Measurements from ENCODE around the gene HPSE2.

The HPSE2 gene

DNA sequence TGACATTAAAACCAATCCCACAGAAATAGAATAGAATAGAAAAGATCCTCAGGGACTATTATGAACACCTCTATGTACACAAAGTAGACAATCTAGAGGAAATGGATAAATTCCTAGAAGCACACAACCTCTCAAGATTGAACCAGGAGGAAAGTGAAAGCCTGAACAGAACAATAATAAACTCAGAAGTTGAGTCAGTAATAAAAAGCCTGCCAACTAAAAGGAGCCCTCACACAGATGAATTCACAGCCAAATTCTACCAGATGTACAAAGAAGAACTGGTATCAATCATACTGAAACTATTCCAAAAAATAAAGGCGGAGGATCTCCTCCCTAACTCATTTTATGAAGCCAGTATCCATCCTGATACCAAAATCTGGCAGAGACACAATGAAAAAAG, 568.6 kb downstream of the HPSE2 start:
- DNase-seq = no peak

DNA sequence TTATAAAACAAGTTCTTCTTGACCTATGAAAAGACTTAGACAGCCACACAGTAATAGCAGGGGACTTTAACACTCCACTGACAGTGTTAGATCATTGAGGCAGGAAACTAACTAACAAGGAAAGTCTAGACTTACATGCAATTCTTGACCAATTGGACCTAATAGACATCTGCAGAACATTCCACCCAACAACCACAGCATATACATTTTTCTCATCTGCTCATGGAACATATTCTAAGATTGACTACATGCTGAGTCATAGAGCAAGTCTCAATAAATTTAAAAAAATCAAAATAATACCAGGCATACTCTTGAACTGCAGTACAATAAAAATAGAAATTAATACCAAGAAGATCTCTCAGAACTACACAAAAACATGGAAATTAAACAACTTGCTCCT, 569.4 kb downstream of the HPSE2 start:
- no peak for DNase-seq

DNA sequence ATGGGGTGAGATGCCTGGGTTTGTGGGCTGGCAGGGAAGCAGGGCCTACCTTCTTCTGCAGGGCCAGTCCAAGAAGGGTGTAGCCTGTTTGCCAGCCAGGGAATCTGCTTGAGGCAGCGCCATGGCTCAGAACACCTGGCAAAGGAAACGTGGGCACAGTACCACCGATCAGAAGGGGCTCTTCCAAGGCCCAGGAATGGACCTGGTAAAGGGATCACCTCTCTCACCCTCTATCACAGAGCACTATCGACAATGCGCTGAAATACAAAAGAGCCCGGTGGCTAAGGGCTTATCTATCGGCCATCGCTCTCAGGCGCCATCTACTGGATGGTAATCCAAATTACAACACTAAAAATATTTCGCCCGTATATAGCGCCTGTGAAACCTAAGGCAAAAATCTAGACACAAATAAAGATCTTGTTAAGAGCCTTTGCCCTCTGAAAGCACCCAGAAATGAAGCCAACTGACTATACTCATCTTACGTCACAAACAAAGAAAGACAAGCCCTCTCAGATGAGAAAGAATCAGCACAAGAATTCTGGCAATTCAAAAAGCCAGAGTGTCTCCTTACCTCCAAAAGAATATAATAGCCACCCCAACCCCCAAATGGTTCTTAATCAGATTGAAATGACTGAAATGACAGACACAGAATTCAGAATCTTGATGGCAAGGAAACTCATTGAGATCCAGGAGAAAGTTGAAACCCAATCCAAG, 571.2 kb downstream of the HPSE2 start:
- no peak for DNase-seq

DNA sequence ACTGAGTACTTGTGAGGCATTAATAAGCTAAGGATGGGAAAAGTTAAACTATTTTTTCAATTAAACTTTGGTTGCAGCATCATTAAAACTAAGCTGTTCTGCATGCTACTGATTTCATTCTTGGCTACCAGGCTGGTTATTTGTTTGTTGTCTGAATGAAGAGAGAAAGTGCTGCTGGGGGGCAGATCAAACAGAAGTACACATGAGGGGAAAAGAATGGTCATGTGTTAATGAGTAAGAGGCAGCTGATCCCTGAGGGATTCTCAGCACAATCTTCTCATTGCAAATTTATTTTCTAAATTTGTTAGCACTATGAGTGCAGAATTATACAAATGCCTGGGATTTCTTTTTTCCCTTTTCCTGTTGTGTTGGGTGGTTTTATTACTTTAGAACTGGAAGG, 575.7 kb downstream of the HPSE2 start:
- DNase-seq = no peak

DNA sequence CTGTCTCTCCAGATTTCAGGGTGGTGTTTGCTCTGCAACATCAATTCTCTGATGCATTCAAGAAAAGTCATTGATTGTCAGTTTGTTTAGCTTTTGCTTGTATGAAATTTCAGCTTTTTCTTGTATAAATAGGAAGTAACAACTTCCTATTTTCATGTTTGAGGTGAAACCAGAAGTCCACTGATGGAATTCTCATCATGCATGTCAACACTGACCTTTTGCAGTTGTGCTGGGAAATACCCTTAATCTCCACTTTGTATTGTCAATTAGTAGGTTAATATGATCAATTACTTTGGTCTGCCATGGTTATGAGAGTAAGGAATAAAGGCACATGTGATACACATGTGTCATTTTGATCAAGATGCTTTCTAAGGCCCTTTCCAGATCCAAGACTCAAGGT, 580.2 kb downstream of the HPSE2 start:
- DNase-seq = no peak

DNA sequence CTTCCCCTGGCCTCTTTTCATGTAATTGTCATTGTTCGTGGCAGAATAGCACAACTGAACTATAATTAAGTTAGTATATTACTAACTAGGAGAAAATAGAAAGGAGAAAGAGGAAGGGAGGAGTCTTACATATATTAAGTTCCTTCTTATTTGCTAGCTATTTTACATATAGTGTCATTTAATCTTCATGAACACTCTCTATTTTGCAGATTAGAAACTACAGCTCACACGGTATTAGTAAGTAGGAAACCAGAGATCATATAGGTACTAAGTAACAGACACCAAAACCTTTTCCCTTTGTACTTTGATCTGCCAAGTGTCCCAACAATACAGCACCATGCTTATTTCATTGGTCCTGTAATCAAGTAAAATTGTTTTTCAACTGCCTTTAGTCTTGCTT, 586.5 kb downstream of the HPSE2 start:
- DNase-seq = no peak

DNA sequence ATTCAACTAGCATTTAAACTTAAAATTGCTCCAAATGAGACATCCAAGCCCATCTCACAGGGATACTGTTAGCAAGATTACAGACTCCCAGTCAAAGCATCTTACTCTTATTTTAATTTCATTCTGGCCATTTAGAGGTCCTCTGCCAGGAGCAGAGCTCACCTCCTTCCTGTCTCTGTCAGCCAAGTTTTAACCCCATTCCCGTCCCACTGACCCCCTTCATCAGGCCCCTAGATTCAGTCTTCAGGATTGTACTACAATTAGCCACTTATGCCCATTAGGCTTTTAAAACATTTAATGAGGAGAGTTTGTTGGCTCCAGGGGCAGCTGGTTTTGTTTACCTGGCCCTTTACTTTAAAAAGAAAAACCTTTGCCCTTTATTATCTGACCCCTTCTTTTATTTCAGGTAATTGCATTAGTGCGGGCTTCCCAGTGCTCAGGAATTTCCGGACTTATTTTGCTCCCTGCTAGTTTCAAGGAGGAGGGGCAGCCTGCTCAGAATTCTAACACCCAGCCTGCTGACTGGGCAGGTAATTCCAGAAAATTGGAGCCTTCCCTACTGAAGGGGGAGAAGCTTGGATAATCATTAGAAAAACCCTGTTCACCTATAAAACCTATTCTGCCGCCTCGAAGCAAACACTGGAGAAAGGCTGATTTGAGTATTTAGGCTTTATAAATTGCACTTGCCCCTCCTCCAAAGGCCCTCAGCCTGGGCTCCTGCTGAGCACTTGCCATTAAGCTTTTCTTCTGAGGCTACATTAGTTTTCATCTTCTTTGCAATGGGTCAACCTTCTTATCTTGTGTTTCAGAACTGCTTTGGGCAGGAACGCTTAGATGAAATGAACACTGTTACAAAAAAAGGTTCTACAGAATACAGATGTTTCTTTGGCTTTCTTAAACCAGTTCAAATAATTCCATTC, 588.4 kb downstream of the HPSE2 start:
- DNase-seq = no peak

DNA sequence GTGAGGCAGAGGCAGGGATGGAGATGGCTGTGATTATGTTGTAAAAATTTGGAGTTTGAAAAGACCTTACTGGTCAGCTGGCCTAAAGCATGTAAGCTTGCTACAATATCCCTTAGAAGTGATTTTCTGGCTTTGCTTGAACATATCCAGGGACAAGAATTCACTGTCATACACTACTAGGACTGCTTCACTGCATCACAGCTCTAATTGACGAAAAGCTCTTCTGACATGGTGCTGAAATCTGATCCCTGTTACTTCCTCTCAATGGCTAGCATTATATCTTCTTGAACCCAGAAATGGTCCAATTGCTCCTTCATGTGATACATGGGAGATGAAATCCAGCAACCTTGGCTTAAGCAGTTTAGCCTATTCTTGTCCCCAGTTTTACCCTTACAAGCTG, 591.2 kb downstream of the HPSE2 start:
- no peak for DNase-seq

DNA sequence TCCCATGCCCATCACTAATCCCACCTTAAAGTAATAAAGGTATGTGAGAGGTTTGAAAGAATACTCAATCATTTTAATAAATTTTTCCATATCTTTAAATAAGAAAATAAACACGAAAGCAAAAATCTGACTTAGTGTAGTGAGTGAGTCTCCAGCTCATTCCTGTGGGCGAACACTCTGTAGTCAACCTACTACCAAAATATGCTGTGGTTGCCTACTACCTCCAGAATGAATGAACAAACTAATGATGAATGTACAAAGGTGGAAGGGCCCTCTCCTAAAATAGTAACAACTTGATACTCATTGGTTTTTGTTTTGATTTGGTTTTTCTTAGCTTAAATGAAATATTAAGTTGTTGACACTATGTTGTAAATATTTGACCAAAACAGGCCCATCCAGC, 593.4 kb downstream of the HPSE2 start:
- DNase-seq = no peak

DNA sequence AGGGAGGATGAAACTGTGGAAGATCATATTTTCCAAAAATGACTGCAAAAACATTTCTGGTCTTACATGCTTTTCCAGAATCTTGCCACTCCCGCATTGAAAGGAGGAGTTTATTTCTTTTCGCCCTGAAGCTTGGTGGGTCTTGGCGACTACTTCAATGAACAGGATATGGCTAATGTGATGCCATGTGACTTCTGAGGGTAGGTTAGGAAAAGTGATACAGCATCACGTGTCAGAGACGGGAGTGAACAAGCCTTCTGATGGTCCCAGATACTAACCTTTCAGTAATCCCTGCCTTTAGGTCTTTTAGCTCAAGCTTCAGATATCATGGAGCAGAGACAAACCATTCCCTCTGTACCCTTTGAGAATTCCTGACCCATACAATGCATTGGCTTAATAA, 596.7 kb downstream of the HPSE2 start:
- no peak for DNase-seq

DNA sequence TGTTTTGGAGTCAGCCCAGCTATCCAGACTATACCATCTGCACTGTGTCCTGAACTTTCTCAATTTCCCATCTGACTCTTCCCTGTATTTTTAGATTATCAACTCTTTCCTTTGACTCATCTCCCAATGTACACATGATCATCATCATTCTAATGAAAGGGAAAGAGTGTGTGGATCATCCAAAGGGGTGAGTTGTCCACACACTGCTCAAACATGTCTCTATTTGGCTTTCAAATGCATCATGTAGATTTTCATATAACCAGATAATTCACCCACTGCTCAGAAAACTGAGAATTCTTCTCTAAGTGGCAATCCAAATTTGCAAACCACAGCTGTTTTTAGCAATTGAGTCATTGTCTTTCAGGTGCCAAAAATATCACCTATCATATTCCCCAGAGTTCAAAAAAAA, 598.7 kb downstream of the HPSE2 start:
- DNase-seq = no peak

DNA sequence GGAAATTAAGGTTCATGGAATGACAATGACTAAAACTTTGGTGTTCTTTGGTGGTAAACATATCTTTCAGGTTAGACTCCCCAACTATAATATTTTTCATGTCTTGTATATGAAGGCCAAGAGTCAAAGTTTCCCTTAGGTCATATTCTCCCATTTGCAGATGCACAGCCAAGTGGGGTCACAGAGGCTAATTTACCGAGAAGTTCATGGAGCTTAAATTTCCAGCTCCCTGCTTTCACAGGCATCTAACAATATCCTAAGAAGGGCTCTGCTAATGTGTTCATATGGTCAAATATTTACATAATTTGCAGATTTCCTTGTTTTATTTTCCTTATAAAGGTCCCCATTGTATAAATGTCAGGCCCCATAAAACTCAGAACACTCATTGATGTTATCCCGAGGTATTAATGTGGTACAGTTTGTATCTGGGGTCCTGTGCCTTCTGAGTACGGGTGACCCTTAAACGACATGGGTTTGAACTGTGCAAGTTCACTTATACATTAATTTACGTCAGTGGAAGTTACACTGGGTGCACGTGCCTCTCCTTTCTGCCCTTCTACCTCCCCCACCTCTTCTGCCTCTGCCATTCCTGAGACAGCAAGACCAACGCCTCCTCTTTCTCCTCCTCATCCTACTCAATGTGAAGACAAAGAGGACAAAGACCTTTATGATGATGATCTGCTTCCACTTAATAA, 603.0 kb downstream of the HPSE2 start:
- no peak for DNase-seq

DNA sequence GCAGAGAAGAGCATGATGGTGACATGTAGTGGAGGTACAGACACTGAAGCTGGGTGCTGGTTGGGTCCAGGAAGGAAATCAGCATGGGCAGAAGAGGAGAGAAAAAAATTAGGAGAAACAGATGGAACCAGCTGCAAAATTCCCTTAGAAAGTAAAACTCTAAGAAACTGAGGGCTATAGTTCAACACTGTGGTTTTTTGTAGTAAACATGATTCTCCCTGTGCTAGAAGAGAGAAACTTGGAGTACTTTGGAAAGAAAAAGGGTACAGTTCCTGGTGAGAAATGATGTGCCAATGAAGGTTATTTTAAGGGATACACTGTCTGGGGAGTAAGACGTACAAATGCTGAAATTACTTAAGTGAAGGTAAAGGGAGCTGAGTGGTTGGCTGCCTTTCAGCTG, 607.4 kb downstream of the HPSE2 start:
- DNase-seq = no peak

DNA sequence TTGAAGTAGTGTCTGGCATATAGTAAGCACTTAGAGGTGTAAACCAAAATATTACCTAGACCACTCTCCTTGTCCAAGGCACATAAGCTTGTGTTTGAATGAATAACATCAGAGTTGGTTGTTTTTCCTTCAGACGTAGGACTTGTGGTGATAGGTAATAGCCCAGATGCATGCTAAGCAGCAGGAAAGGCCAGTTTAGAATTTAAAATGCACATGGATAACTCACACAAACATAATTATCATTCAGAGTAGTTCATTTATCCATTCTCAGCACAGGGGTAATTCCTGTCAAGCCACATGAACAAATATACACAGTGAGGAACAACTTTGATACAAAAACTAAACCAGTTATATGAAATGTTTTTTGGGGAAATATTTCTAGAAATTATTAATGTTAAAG, 607.9 kb downstream of the HPSE2 start:
- no peak for DNase-seq

DNA sequence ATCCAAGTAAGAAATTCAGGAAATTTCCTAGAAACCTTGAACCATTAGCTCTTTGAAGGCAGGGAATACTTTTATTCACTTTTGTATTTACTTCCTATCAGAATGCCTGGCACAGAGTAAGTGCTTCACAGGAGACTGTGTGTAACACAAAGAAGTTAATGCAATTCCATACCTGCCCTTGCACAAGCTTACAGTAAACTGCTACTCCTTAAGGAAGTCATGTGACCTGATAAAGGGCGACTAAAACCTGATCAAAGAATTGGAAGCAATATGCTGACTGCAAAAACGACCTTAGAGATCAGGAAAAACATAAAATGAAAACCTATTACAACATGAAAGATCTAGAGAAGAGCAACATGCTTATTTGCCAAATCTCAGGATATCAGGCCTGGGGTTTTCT, 610.7 kb downstream of the HPSE2 start:
- no peak for DNase-seq

DNA sequence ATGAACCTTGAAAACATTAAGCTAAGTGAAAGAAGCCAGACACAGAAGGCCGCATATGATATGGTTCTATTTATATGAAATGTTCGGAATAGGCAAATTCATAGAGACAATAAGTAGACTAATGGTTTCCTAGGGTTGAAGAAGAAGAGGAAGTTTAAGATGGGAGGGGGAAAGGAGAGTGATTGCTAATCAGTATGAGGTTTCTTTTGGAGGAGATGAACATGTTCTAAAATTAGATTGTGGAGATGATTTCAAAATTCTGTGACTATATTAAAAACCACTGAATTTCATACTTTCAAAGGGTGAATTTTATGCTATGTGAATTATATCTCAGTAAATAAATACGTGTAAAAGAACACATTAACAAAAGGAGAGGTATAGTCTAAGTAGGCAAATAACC, 612.5 kb downstream of the HPSE2 start:
- no peak for DNase-seq

DNA sequence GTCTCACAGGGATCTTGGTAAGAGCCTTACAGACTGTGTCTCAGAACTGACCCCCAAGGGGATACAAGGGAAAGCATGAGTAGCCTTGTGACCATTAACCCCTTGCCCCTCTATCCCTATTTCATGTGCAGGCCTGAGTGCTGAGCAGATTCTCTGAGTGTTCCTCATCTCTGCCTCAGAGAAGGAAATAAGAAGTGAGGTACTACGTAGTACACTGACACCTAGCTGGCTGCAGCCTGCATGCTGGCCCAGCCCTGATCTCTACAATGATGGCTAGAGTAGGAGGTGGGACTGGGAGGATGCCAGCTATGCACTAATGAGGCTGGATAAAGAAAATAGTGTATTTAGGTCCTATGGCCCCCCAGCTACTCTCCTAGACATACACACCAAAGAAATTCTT, 614.0 kb downstream of the HPSE2 start:
- no peak for DNase-seq

DNA sequence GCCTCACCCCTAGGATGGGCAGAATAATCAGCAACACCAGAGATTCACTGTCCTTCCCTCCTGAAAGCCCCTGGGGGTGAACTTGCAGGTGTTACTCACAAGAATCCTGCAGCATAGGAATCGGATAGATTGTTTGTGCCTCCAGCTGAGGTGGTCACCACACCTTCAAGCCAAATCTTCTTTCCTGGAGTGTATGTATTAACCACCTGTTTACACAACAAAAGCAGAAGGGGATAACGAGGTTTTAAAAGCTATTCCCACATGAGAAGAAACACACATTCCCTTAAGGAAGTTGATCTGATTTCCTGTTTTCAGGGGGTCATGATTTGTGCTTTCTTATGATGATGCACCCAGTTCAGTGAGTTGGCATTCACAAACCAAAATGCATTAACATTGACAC, 615.1 kb downstream of the HPSE2 start:
- DNase-seq = no peak

DNA sequence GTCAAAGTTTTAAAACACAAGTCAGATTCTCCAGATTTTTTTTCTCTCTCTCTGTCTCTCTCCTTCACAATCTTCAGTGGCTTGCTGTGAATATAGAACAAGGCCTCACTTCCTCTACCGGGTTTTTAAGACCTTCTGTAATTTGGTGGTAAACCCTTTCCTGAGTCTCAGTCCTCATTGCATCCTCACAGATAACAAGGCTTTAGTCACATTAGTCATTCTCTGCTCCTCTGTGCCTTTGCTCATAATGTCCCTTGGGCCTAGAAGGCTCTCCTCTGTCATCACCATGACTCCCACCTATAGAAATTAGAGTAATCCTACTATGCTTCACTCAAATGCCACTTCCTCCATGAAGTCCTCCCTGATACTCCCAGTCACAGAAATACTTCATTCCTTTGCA, 616.2 kb downstream of the HPSE2 start:
- DNase-seq = no peak

DNA sequence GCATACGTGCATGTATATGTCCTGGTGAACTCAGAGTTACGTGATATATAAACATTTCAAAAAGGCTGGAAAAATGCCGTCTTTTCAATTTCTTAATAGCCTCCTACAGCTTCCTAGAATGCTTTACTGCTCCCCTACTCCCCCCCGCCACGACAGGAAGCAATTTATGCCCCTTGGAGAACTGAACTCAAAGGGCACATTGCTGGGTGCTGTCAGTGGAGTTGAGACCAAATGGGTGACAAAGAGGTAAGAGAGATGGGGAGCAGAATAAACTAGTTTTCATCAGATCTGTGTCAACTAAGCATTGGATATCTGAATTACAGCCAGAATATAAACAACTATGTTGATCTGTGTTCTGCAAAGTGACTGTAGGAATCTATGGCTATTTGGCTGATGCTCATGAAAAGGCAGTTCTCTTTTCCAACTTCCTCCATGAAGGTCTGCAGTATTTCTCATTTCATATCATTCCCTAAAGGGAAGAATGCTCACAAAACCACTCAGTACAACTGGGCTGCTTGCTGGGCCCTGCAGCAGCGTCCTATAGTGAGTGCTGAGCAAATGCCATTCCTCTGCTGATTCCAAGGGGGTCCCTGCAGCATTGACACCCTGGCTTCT, 617.6 kb downstream of the HPSE2 start:
- DNase-seq = no peak

DNA sequence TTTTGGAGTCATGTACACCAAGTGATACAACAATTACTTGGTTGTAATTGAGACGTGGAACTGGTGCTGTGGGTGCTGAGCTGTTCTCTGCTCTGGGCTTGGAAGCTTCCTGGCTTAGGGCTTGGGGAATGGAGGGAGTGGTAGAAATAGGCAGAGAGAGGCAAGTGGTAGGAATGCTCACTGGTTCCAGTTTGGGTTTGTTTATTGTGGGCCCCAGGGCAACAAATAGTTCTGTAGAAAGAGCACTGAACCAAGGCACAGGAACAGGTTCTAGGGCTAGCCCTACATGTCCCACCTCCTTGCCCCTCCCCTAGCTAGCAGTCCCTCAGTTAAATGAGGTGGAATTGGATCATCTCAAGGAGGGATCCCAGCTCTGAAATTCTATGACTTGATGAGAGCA, 622.2 kb downstream of the HPSE2 start:
- no peak for DNase-seq

DNA sequence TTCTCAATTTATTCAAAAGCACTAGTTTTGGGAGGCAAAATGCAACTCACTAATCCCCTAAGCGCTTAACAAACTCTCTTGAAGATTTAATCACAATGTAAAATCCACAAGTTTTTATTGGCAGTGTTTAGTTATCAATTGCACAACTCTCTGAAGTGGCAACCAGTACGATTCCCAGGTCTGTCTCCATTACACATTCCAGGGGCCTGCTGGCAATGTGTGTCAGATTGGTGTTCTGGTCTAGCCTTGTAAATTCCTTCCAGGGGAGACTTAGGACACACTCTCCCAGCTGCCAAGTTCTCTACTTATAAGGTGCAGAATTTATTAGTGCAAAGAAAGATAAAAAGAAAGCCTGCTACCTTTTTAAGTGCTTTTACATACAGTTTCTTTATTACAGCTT, 624.2 kb downstream of the HPSE2 start:
- no peak for DNase-seq

DNA sequence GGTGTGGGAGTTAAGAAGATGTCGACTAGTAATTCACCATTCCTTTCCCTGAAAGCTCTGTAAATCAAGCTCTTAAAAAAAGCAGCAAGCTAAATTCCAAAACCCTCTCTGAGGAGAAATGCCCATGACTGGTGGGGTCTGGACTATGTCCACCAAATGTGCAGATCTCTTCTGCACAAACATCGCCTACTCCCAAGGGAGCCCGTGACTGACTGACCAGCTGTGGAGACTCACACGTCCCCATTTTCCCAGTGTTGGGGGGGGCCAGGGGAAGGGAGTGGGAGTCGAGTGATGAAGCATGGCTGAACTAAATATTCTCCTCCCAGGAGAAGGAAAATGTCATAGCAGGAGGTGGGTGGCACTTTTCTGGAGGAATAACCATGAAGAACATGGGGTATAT, 624.8 kb downstream of the HPSE2 start:
- no peak for DNase-seq

DNA sequence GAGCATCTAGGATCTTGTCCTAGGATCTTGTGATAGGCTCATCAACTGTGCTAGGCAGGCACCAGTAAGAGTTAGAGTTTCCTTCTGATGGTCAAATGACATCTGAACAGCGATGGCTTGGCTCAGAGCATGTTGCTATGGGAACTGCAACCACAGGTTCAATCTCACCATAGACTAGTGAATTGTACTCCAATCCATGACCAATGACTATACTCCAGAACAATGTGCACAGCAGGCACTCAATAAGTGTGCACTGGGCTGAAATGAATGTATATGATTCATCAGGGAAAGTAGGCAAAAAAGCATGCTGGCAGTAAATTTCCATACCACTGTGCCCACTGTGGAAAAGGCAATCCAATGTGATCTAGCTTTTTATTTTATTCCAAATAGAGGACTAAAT, 625.4 kb downstream of the HPSE2 start:
- DNase-seq = no peak

Data from NCI-H524 (cell line).